Activated CD4-positive, alpha-beta T cell treated with anti-CD3 and anti-CD28 coated beads, Interleukin-2, Interleukin-4, amounts not matched to agents 100 ng/mL and 50 ng/mL, durations not matched to agents 16 hours and 8 hours (primary cell): Measurements from ENCODE around the gene LCORL.
"Not testable (repeated sequence)": the region's sequence is repeated elsewhere in the genome, so short reads cannot be mapped to it uniquely, and the experiment has no call there.

Experiments
- DNase-seq: peaks from one replicate; pipeline ENCODE4 v3.0.0-alpha.2; 2020; ENCODE audit warnings: low spot score

The LCORL gene

GRCh38 chr4:17932041-17932440 is 89.5 kb downstream of the LCORL start:
- no peak for DNase-seq

GRCh38 chr4:17930256-17930655 is 91.3 kb downstream of the LCORL start:
- no peak for DNase-seq

GRCh38 chr4:17924189-17924588 is 97.4 kb downstream of the LCORL start:
- no peak for DNase-seq

- DNase-seq = no peak
Measured at GRCh38 chr4:17921451-17921850, 100.1 kb downstream of the LCORL start.

GRCh38 chr4:17920681-17921080 is 100.9 kb downstream of the LCORL start:
- DNase-seq = no peak

GRCh38 chr4:17915439-17915838 is 106.1 kb downstream of the LCORL start:
- no peak for DNase-seq

GRCh38 chr4:17912011-17912410 is 109.5 kb downstream of the LCORL start:
- DNase-seq = no peak

- no peak for DNase-seq
Measured at GRCh38 chr4:17911608-17912007, 109.9 kb downstream of the LCORL start.

- DNase-seq = no peak
Measured at GRCh38 chr4:17898553-17899055, 123.0 kb downstream of the LCORL start.

GRCh38 chr4:17895481-17895880 is 126.1 kb downstream of the LCORL start:
- no peak for DNase-seq

GRCh38 chr4:17894421-17894820 is 127.1 kb downstream of the LCORL start:
- no peak for DNase-seq

GRCh38 chr4:17889692-17890091 is 131.9 kb downstream of the LCORL start:
- DNase-seq = no peak

GRCh38 chr4:17884511-17884910 is 137.0 kb downstream of the LCORL start:
- no peak for DNase-seq

GRCh38 chr4:17884063-17884462 is 137.5 kb downstream of the LCORL start:
- DNase-seq = no peak

- no peak for DNase-seq
Measured at GRCh38 chr4:17877661-17878060, 143.9 kb downstream of the LCORL start.

GRCh38 chr4:17876943-17877342 is 144.6 kb downstream of the LCORL start:
- DNase-seq = no peak

- peak; percentile 9 for DNase-seq
Measured at GRCh38 chr4:17875402-17876070, 146.0 kb downstream of the LCORL start.

GRCh38 chr4:17869327-17869726 is 152.2 kb downstream of the LCORL start:
- no peak for DNase-seq

GRCh38 chr4:17867276-17867675 is 154.3 kb downstream of the LCORL start:
- DNase-seq = no peak

GRCh38 chr4:17866810-17867209 is 154.7 kb downstream of the LCORL start:
- DNase-seq = no peak

- DNase-seq = no peak
Measured at GRCh38 chr4:17865866-17866363, 155.6 kb downstream of the LCORL start.

GRCh38 chr4:17861906-17862305 is 159.6 kb downstream of the LCORL start:
- not testable (repeated sequence) for DNase-seq

GRCh38 chr4:17859793-17860406 is 161.7 kb downstream of the LCORL start:
- DNase-seq = no peak

GRCh38 chr4:17854036-17854435 is 167.5 kb downstream of the LCORL start:
- no peak for DNase-seq
